K562 (cell line): ENCODE data around the gene NRSN2. TPM values are rescaled to one million over a fixed set of nuclear protein-coding genes. Genes with fewer than 3 reads are reported as not detected.

ENCODE experiments used
- C11orf30 ChIP-seq: fragments of 450-650 bp; IDR thresholded peaks from 2 replicates; pipeline ENCODE4 v1.6.1; 2016; ENCODE audit warnings: low read depth, mild to moderate bottlenecking
- FOXA1 ChIP-seq: fragments of 450-650 bp; IDR thresholded peaks from 2 replicates; pipeline ENCODE4 v1.6.1; 2016; ENCODE audit warnings: mild to moderate bottlenecking, borderline replicate concordance
- HDAC2 ChIP-seq: fragments of 450-650 bp; IDR thresholded peaks from 2 replicates; pipeline ENCODE4 v1.6.1; 2016; ENCODE audit warnings: mild to moderate bottlenecking
- MAFF ChIP-seq: IDR thresholded peaks from 2 replicates; pipeline ENCODE4 v1.6.1; 2012; ENCODE audit warnings: low read length, improper control_type of control experiment
- MEIS2 ChIP-seq: fragments of 450-650 bp; IDR thresholded peaks from 2 replicates; pipeline ENCODE4 v1.6.1; 2014; ENCODE audit warnings: mild to moderate bottlenecking; ENCODE audit not compliant: partially characterized antibody
- NFATC3 ChIP-seq: fragments of 450-650 bp; IDR thresholded peaks from 2 replicates; pipeline ENCODE4 v1.6.1; 2017; ENCODE audit warnings: mild to moderate bottlenecking
- ZBTB1 ChIP-seq: sonication (generic); formaldehyde crosslinking; IDR thresholded peaks from 2 replicates; pipeline ENCODE4 v1.8.1; 2023; ENCODE audit warnings: missing genetic modification reagents, low read depth, mild to moderate bottlenecking, borderline replicate concordance
- ZHX1 ChIP-seq: fragments of 150-350 bp; conservative IDR thresholded peaks from 2 replicates; pipeline ENCODE4 v1.6.1; 2014; ENCODE audit warnings: low read length
- ZNF146 ChIP-seq: IDR thresholded peaks from one replicate; pipeline ENCODE4 v1.6.1; 2018; ENCODE audit warnings: missing compliant biosample characterization; ENCODE audit not compliant: unreplicated experiment
- ZNF316 ChIP-seq: fragments of 450-650 bp; IDR thresholded peaks from 2 replicates; pipeline ENCODE4 v1.6.1; 2016
- polyA plus RNA-seq, 8 experiments: library from polyadenylated mRNA; depleted of rRNA in 4 of 8; stranded (reverse) in 5 of 8; unstranded in 3 of 8; fragments of >200 nt; fragmentation: Nextera tagmentation in 2 of 8; fragmentation: Illumina TruSeq in 1 of 8; extraction: Ambion mirVana in 2 of 8; extraction: Trizol in 1 of 8; gene quantifications; 2 replicates each; pipeline versions ENCODE4 v1.2.1 to v1.2.3, GENCODE V29; 2011 to 2014; ENCODE audit warnings: inconsistent platforms in 1 of 8, missing spikeins in 1 of 8
- total RNA-seq, 7 experiments: library from RNA; depleted of rRNA in 6 of 7; stranded (reverse); fragments of >200 nt in 6 of 7; fragmentation: Illumina TruSeq in 2 of 7; extraction: Trizol in 2 of 7; gene quantifications; 2 replicates each; pipeline versions ENCODE4 v1.2.1 to v1.2.3, GENCODE V29; 2011 to 2021; ENCODE audit warnings: low replicate concordance in 1 of 7
- TF ChIP-seq, protein P1 (sequence below): fragments of 450-650 bp; formaldehyde crosslinking; IDR thresholded peaks from 2 replicates; pipeline ENCODE4 v1.4.0; 2022; ENCODE audit warnings: missing genetic modification characterization
- TF ChIP-seq, protein P2 (sequence below): fragments of 250-450 bp; sonication (Bioruptor Pico); IDR thresholded peaks from 2 replicates; pipeline ENCODE4 v1.5.0; 2021
- TF ChIP-seq, protein P3 (sequence below): sonication (generic); formaldehyde crosslinking; IDR thresholded peaks from 2 replicates; pipeline ENCODE4 v1.8.1; 2023; ENCODE audit warnings: mild to moderate bottlenecking, missing genetic modification reagents

Gene NRSN2
- total and polyA plus RNA-seq, 9 of the 15 experiments (the other 6 are each of a cell fraction or from before 2014, with no cell fraction given): 7.5 to 29.7 (median 11.1) TPM

DNA sequence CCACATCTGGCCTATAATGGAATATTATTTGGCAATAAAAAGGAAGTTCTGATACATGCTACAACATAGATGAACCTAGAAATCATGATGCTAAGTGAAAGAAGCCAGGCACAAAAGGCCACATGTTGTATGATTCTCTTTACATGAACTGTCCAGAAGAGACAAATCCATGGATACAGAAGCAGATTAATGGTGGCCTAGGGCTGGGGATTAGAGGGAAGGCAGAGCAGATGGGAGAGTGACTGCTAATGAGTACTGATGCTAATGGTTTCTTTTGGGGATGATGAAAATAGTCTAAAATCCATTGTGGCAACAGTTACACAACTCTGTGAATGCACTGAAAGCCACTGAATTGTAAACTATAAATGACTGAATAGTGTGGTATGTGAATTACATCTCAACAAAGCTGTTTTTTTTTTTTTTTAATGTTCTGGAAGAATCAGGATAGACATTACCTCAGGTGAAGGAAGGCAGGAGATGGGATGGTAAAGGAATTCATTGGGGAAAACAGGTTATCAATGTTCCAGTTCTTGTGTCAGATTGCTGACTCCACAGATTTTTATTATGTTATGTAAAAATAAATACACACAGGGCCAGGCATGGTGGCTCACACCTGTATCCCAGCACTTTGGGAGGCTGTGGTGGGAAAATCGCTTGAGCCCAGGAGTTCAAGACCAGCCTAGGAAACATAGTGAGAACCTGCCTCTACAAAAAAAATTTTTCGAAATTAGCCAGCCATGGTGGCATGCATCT lies 30.4 kb upstream of the NRSN2 start (continued):
- no peak for TF ChIP-seq ZNF146 (CRISPR knock-in tag)
- TF ChIP-seq, protein P1, sequence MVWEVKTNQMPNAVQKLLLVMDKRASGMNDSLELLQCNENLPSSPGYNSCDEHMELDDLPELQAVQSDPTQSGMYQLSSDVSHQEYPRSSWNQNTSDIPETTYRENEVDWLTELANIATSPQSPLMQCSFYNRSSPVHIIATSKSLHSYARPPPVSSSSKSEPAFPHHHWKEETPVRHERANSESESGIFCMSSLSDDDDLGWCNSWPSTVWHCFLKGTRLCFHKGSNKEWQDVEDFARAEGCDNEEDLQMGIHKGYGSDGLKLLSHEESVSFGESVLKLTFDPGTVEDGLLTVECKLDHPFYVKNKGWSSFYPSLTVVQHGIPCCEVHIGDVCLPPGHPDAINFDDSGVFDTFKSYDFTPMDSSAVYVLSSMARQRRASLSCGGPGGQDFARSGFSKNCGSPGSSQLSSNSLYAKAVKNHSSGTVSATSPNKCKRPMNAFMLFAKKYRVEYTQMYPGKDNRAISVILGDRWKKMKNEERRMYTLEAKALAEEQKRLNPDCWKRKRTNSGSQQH (CRISPR knock-in tag): no peak
- TF ChIP-seq ZHX1: no peak
- peak; percentile 57 for TF ChIP-seq MAFF
- TF ChIP-seq FOXA1: no peak
- TF ChIP-seq, protein P2, sequence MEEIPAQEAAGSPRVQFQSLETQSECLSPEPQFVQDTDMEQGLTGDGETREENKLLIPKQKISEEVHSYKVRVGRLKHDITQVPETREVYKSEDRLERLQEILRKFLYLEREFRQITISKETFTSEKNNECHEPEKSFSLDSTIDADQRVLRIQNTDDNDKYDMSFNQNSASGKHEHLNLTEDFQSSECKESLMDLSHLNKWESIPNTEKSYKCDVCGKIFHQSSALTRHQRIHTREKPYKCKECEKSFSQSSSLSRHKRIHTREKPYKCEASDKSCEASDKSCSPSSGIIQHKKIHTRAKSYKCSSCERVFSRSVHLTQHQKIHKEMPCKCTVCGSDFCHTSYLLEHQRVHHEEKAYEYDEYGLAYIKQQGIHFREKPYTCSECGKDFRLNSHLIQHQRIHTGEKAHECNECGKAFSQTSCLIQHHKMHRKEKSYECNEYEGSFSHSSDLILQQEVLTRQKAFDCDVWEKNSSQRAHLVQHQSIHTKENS: no peak
- TF ChIP-seq NFATC3: no peak
- TF ChIP-seq, protein P3, sequence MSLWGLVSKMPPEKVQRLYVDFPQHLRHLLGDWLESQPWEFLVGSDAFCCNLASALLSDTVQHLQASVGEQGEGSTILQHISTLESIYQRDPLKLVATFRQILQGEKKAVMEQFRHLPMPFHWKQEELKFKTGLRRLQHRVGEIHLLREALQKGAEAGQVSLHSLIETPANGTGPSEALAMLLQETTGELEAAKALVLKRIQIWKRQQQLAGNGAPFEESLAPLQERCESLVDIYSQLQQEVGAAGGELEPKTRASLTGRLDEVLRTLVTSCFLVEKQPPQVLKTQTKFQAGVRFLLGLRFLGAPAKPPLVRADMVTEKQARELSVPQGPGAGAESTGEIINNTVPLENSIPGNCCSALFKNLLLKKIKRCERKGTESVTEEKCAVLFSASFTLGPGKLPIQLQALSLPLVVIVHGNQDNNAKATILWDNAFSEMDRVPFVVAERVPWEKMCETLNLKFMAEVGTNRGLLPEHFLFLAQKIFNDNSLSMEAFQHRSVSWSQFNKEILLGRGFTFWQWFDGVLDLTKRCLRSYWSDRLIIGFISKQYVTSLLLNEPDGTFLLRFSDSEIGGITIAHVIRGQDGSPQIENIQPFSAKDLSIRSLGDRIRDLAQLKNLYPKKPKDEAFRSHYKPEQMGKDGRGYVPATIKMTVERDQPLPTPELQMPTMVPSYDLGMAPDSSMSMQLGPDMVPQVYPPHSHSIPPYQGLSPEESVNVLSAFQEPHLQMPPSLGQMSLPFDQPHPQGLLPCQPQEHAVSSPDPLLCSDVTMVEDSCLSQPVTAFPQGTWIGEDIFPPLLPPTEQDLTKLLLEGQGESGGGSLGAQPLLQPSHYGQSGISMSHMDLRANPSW (CRISPR knock-in tag): no peak
- no peak for TF ChIP-seq MEIS2
- peak; percentile 78 for TF ChIP-seq ZNF316
- TF ChIP-seq HDAC2: no peak
- peak; percentile 70 for TF ChIP-seq C11orf30
- no peak for TF ChIP-seq ZBTB1 (CRISPR knock-in tag)
